ENCODE measurements around the gene PHF23.

PHF23 gene

GRCh38 chr17:7239091-7240027 is at the start of gene PHF23:
PHF23 (minus strand) TSS chr17:7239457; CDS start chr17:7239279, 178 bp downstream.
- DNase-seq = peak; percentile 96 to 99

- no peak for DNase-seq
Measured at GRCh38 chr17:7285679-7286078, 46.4 kb upstream of the PHF23 start.

- no peak for DNase-seq
Measured at GRCh38 chr17:7284911-7285310, 45.7 kb upstream of the PHF23 start.

- no peak for DNase-seq
Measured at GRCh38 chr17:7283471-7284216, 44.4 kb upstream of the PHF23 start.

GRCh38 chr17:7282752-7283321 is 43.6 kb upstream of the PHF23 start:
- DNase-seq = no peak

GRCh38 chr17:7281953-7282751 is 42.9 kb upstream of the PHF23 start:
- DNase-seq = no peak

- peak; percentile 93 to 98 for DNase-seq
Measured at GRCh38 chr17:7281074-7281952, 42.1 kb upstream of the PHF23 start, which contains the start of gene SLC2A4. SLC2A4 (plus strand) TSS chr17:7281718; CDS start chr17:7281935, 217 bp downstream.

- DNase-seq = peak; percentile 70 to 82
Measured at GRCh38 chr17:7280519-7281073, 41.3 kb upstream of the PHF23 start.

GRCh38 chr17:7279448-7279847 is 40.2 kb upstream of the PHF23 start:
- no peak for DNase-seq

- no peak for DNase-seq
Measured at GRCh38 chr17:7266784-7267183, 27.5 kb upstream of the PHF23 start.

GRCh38 chr17:7263801-7264078 is 24.5 kb upstream of the PHF23 start:
- no peak for DNase-seq

- peak in 1 of 2 experiments; percentile 15 for DNase-seq
Measured at GRCh38 chr17:7262935-7263800, 23.9 kb upstream of the PHF23 start.

- DNase-seq = no peak
Measured at GRCh38 chr17:7262192-7262934, 23.1 kb upstream of the PHF23 start, which contains the start of gene CLDN7. CLDN7 (minus strand) TSS chr17:7262478; CDS start chr17:7262043, 435 bp downstream.

- DNase-seq = no peak
Measured at GRCh38 chr17:7261379-7262191, 22.3 kb upstream of the PHF23 start.

- DNase-seq = no peak
Measured at GRCh38 chr17:7260651-7261378, 21.6 kb upstream of the PHF23 start.

GRCh38 chr17:7260151-7260550 is 20.9 kb upstream of the PHF23 start:
- no peak for DNase-seq

GRCh38 chr17:7259555-7259889 is 20.3 kb upstream of the PHF23 start:
- DNase-seq = no peak
